ENCODE measurements around the gene LARGE2. TPM values are rescaled to one million over a fixed set of nuclear protein-coding genes. Genes with fewer than 3 reads are reported as not detected.

Gene LARGE2
- polyA plus RNA-seq, 3 donors from 2014 or later: 0.96 TPM; not detected in 2

DNA sequence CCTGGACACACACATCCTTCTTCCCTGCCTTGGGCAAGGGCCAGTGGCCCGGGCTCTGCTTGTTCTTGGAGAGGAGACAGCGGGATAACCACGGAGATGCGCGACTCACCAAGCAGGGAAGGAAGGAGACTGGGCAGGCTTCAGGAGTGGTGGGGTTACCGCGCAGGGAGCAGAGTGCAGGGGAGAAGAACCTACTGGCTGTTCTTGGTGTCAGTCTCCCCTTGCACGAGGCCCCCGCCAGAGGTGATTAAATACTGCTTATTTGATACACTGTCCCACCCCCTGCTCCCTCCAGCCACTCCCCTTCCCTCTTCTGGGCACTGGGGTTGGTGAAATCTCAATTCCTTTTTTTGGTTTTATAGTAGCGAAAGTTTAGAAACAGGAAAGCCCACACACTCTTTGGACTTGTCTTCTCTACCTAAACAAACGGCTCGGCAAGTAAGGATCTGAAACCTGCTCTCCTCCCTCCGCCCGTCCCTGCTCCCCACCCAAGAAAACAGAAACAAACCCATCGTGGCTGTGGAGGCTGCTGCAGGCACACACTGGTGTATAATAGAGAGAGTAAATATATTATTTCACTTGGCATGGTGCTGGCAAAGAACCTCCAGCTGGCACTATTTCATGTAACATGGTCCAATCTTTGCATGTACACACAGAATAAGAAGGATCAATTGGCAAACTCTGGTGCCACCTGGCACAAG is 10.8 kb downstream of the LARGE2 start:
- Mint-ChIP-seq H3K9me3 (no peaks in the 10 kb centered on the region), H3K27me3 (ENCODE audit: low read depth in 3 of 3) (peaks cover 7 to 13% (median 11%) of the 10 kb centered on the region in 3 donors), H3K36me3 (peaks cover 8 to 30% (median 12%) of the 10 kb centered on the region in 3 donors), H3K4me3 (no peak overlapping the region), H3K27ac (no peak overlapping the region), H3K4me1 (peaks cover 29 to 35% of the 10 kb centered on the region in 2 donors)
- no peak for DNase-seq

DNA sequence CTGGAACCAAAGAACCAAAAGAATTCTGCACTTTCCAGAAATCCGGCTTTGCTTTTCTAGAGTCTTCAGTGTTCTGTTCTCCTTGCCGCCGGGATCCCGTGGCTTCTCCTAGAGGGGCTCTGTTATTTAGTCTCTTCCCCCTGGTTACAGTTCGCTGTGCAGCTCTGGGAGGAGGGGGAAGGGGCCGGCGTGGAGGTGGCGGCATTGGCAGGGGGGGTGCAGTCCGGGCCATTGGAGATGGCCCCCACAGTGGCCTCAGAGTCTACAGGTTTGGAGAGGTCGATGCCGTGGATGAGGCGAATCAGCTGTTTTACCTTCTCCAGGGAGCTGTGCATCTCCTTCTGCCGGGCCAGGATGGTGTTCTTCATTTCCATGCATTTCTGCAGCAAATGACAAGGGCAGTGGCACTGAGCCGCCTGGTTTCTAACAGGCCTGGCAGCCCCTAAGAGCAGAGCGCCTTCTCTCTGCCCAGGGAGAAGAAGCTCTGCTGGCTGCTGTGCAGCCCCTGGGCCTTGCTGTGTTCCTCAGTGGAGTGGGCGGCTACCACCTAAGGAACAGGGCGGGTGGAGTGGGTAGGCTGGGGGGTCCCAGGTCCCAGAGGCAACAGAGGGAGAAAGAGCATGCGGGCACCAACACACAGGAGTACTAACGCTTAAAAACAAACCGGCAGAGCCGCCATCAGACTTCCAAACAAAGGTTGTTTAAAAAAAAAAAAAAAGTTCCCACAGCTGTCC is 11.6 kb downstream of the LARGE2 start:
- no peak for DNase-seq
- no peaks in the 10 kb centered on the region for H3K9me3 Mint-ChIP-seq
- peaks cover 8 to 34% (median 12%) of the 10 kb centered on the region in 3 donors for H3K36me3 Mint-ChIP-seq
- H3K4me1 Mint-ChIP-seq: peaks cover 27 to 34% of the 10 kb centered on the region in 2 donors
- no peak overlapping the region for H3K4me3 Mint-ChIP-seq
- peaks cover 5 to 13% (median 11%) of the 10 kb centered on the region in 3 donors for H3K27me3 Mint-ChIP-seq (ENCODE audit: low read depth in 3 of 3)
- no peak overlapping the region for H3K27ac Mint-ChIP-seq

DNA sequence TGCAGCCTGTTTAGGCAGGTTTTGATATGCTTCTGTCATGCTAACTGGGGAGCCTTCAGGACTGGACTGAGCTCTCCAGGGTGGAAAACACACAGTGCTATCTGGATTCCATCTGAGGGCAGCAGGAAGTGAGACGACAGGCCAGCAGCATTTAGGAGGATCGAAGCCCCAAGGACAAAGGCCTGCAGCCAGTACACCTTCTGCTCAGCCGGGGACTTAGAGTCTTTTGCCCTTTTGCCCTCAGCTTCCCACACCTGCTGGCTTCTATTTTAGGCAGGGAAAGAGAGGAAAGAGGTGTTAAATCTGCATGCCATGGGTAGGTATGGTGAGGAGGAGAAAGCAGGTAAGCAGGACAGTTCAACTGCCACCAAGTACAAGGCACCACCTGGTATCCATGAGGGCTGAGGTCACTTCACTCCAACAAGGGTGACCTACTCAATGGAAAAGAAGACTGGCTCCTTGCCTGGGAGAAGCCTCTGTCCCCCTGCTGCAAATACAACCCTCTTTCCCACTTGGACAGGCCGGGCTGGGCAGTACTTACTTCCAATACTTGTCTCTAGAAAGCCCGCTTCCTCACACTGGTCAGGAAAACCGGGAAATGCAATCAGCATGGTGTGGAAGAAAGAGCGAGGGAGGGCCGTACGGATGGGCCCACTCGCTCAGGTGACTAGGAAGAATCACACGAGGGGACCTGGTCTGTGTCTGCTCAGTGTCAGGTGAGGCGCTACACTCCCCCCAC is 12.3 kb downstream of the LARGE2 start:
- H3K27me3 Mint-ChIP-seq (ENCODE audit: low read depth in 3 of 3): peaks cover 5 to 13% (median 11%) of the 10 kb centered on the region in 3 donors
- H3K4me1 Mint-ChIP-seq: peaks cover 22 to 27% of the 10 kb centered on the region in 2 donors
- no peak overlapping the region for H3K4me3 Mint-ChIP-seq
- peaks cover 8 to 34% (median 12%) of the 10 kb centered on the region in 3 donors for H3K36me3 Mint-ChIP-seq
- H3K9me3 Mint-ChIP-seq: no peaks in the 10 kb centered on the region
- H3K27ac Mint-ChIP-seq: no peak overlapping the region
- no peak for DNase-seq

- Mint-ChIP-seq H3K27me3 (ENCODE audit: low read depth in 3 of 3) (peaks cover 0 to 8% (median 6%) of the 10 kb centered on the region in 3 donors), H3K4me3 (no peak overlapping the region), H3K4me1 (peaks cover 14 to 19% of the 10 kb centered on the region in 2 donors), H3K9me3 (no peaks in the 10 kb centered on the region), H3K27ac (no peak overlapping the region), H3K36me3 (peaks cover 8 to 34% (median 12%) of the 10 kb centered on the region in 3 donors)
- DNase-seq: no peak
Observed at GRCh38 chr11:45935349-45936064, 13.1 kb downstream of the LARGE2 start.

DNA sequence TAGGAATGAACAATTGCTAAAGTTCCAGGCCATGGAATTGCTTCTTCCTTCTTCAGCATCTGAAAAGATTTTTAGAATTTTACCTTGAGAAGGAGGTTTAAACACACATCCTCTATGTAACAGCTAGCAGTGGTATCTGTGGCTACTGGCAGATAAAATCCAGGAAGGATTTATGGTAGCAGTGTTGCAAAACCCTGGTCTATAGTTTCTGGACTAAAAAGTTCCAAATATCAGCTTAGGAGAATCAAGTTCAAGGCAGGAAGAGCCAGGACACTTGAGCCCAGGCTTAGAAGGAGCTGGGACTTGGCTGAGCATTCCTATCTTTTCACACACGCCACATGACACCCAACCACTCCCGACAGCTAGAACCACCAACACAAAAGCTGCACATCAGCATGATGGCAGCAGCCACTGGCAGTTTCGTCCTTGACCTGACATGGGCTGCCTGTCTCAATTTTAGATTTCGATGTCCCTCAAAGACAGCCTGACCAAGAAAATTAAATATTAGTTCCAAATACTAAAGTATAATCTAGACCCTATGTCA is 14.1 kb downstream of the LARGE2 start:
- peaks cover 0 to 6% (median under 1%) of the 10 kb centered on the region in 3 donors for H3K27me3 Mint-ChIP-seq (ENCODE audit: low read depth in 3 of 3)
- DNase-seq: no peak
- H3K36me3 Mint-ChIP-seq: peaks cover 6 to 35% (median 13%) of the 10 kb centered on the region in 3 donors
- H3K27ac Mint-ChIP-seq: no peak overlapping the region
- H3K4me3 Mint-ChIP-seq: no peak overlapping the region
- H3K9me3 Mint-ChIP-seq: no peaks in the 10 kb centered on the region
- H3K4me1 Mint-ChIP-seq: peaks cover 4 to 8% of the 10 kb centered on the region in 2 donors

- peaks cover 5 to 35% (median 11%) of the 10 kb centered on the region in 3 donors for H3K36me3 Mint-ChIP-seq
- DNase-seq: no peak
- H3K9me3 Mint-ChIP-seq: no peaks in the 10 kb centered on the region
- H3K27ac Mint-ChIP-seq: no peak overlapping the region
- peaks cover 0 to 4% (median 0%) of the 10 kb centered on the region in 3 donors for H3K27me3 Mint-ChIP-seq (ENCODE audit: low read depth in 3 of 3)
- H3K4me1 Mint-ChIP-seq: no peaks in the 10 kb centered on the region
- H3K4me3 Mint-ChIP-seq: no peak overlapping the region
Observed at GRCh38 chr11:45937916-45938315, 15.5 kb downstream of the LARGE2 start.

- Mint-ChIP-seq H3K27me3 (ENCODE audit: low read depth in 3 of 3) (peaks cover 0 to 3% (median 0%) of the 10 kb centered on the region in 3 donors), H3K9me3 (no peaks in the 10 kb centered on the region), H3K27ac (no peak overlapping the region), H3K36me3 (peaks cover 9 to 34% (median 14%) of the 10 kb centered on the region in 3 donors), H3K4me3 (no peak overlapping the region), H3K4me1 (no peaks in the 10 kb centered on the region)
- no peak for DNase-seq
Observed at GRCh38 chr11:45939836-45940235, 17.4 kb downstream of the LARGE2 start.

- no peak for DNase-seq
- no peak overlapping the region for H3K4me3 Mint-ChIP-seq
- H3K4me1 Mint-ChIP-seq: no peaks in the 10 kb centered on the region
- H3K9me3 Mint-ChIP-seq: no peaks in the 10 kb centered on the region
- H3K36me3 Mint-ChIP-seq: peaks cover 18 to 40% (median 27%) of the 10 kb centered on the region in 3 donors
- no peak overlapping the region for H3K27ac Mint-ChIP-seq
- H3K27me3 Mint-ChIP-seq (ENCODE audit: low read depth in 3 of 3): peaks cover 0 to 3% (median 0%) of the 10 kb centered on the region in 3 donors
Observed at GRCh38 chr11:45941285-45941684, 18.8 kb downstream of the LARGE2 start.

GRCh38 chr11:45942381-45942780 is 19.9 kb downstream of the LARGE2 start:
- peaks cover 18 to 41% (median 19%) of the 10 kb centered on the region in 3 donors for H3K36me3 Mint-ChIP-seq
- H3K27ac Mint-ChIP-seq: no peak overlapping the region

DNA sequence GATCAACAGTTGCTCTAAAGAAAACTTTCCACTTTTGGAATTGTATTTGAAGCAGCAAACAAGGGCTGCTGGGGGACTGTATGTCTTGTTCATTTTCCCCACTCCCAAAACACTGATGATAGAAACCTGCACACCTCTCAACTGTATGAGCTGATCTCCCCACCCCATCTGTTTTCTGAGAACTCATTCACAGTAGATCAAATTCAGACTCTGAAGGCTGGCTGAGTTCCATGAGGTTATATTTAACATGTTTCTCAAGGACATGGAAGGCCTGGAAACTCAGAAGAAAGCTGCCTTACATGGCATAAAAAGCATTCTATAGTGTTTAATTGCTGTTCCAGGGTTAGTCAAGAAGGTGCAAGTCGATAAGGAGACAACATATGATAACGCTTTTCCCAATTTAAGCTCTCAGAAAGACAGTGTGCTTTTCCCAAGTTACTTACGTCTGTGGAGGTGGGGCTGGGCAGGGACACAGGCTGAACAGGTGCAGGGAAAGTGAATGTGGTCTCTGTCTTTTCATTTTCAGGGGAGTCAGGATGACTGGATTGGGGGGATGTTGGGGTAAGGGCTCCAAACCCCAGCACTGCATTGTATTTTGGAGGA is 23.0 kb downstream of the LARGE2 start:
- DNase-seq: no peak
- no peaks in the 10 kb centered on the region for H3K9me3 Mint-ChIP-seq
- H3K27me3 Mint-ChIP-seq (ENCODE audit: low read depth in 3 of 3): peaks cover 0 to 5% (median 2%) of the 10 kb centered on the region in 3 donors
- peaks cover 22 to 66% (median 33%) of the 10 kb centered on the region in 3 donors for H3K36me3 Mint-ChIP-seq
- peak overlapping the region in 1 of 6 donors; percentile 13 for H3K27ac Mint-ChIP-seq
- no peak overlapping the region for H3K4me3 Mint-ChIP-seq
- no peaks in the 10 kb centered on the region for H3K4me1 Mint-ChIP-seq

More at GRCh38 chr11:45942381-45942780, 19.9 kb downstream of the LARGE2 start:
- no peak for DNase-seq
- peaks cover 0 to 3% (median 0%) of the 10 kb centered on the region in 3 donors for H3K27me3 Mint-ChIP-seq (ENCODE audit: low read depth in 3 of 3)
- H3K4me1 Mint-ChIP-seq: no peaks in the 10 kb centered on the region
- H3K9me3 Mint-ChIP-seq: no peaks in the 10 kb centered on the region
- H3K4me3 Mint-ChIP-seq: no peak overlapping the region

DNA sequence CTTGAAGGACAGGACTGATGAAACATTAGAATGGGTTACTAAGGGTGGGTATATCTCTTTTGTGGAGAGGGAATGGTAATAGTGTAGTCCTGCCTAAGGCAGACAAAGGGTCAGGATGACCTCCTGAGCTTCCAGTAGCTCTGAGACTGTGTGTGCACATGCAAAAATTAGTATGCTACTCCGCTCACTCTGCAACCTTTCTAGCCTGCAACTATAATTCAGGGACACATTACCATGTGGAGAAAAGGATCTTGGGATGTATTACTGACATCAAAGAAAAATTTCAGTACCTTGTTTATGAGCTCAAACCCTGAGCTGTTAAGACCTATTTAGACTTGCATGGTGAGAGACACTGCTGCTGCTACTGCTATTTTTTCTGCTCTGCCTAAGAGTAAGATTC is 25.4 kb downstream of the LARGE2 start:
- H3K36me3 Mint-ChIP-seq: peaks cover 23 to 63% (median 30%) of the 10 kb centered on the region in 3 donors

GRCh38 chr11:45948356-45948755 is 25.9 kb downstream of the LARGE2 start:
- no peak for DNase-seq
- Mint-ChIP-seq H3K4me3 (no peak overlapping the region), H3K36me3 (peaks cover 24 to 68% (median 29%) of the 10 kb centered on the region in 3 donors), H3K4me1 (no peaks in the 10 kb centered on the region), H3K27me3 (ENCODE audit: low read depth in 3 of 3) (peaks cover 0 to 5% (median 2%) of the 10 kb centered on the region in 3 donors), H3K27ac (no peak overlapping the region), H3K9me3 (no peaks in the 10 kb centered on the region)

More for the DNA sequence above, 25.4 kb downstream of the LARGE2 start:
- no peaks in the 10 kb centered on the region for H3K4me1 Mint-ChIP-seq
- H3K4me3 Mint-ChIP-seq: no peak overlapping the region
- peaks cover 0 to 5% (median 2%) of the 10 kb centered on the region in 3 donors for H3K27me3 Mint-ChIP-seq (ENCODE audit: low read depth in 3 of 3)
- H3K9me3 Mint-ChIP-seq: no peaks in the 10 kb centered on the region
- H3K27ac Mint-ChIP-seq: no peak overlapping the region
- DNase-seq: no peak
